ENCODE results near the gene CHRD. TPM values are rescaled to one million over a fixed set of nuclear protein-coding genes. Genes with fewer than 3 reads are reported as not detected.

CHRD gene
- total and polyA plus RNA-seq, 5 experiments from 2014 or later, result not detected

DNA sequence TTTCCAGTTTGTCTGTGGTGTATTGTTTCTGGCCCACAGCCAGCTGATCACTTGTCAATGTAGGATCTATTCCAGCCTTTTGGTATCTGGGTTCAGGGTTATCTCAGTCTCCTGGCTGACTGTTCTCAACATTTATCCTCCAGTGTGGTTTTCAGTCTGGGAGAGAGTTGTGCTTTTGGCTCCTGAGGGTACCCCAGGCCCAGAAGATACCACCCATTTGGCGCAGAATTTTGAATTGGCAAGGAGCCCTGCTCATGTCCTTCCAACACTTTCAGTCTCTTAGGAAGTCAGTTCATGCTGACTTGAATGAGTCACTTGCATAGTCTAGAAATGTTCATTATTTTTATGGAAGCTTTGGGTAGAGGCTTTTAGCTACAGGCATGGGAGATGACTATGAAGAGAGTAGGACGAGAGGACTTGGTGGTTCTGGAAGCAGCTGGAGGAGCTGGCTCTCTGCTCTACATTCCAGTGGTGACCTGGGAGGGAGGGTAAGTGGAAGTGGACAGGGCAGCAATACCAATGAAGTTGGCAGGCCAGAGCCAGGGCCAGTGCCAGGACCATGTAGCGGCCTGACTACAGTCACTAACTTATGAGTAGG lies 11.2 kb upstream of the CHRD start:
- Mint-ChIP-seq H3K27ac (peak overlapping the region in 1 of 10 donors; percentile 44), H3K4me3 (no peak overlapping the region), H3K9me3 (no peaks in the 10 kb centered on the region), H3K36me3 (peaks cover 0 to 48% (median 0%) of the 10 kb centered on the region in 3 donors), H3K27me3 (no peaks in the 10 kb centered on the region), H3K4me1 (peaks cover 19 to 30% (median 26%) of the 10 kb centered on the region in 4 donors)
- no peak for DNase-seq
- POLR2A ChIA-PET, result no interaction called here
- ATAC-seq, result no peak

DNA sequence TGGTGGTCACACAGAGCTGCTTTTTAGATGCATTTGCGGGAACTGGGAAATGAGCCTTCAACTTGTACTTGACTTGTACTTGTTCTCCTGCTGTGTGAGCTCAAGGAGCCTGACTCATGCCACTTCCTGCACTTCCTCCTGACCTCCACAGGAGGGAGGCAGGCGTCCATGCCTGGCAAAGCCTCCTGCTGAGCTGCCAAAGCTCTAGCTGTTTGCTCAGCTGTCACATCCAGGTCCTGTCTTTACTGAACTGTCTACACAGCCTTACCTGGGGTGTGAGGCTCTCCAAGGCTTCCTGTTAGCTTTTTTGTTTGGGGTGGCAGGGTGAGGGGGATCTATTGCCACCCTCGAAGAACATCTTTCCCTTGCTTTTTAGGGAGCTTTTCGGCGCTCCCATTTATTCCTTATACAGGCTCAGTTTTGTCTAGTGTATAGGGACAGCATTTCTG lies 8.3 kb upstream of the CHRD start:
- no peaks in the 10 kb centered on the region for H3K9me3 Mint-ChIP-seq
- H3K27ac Mint-ChIP-seq, result peak overlapping the region in 6 of 10 donors; percentile 21 to 78 (median 55)
- H3K4me1 Mint-ChIP-seq, result peaks cover 4 to 16% (median 11%) of the 10 kb centered on the region in 4 donors
- H3K4me3 Mint-ChIP-seq, result peak overlapping the region in 1 of 10 donors; percentile 58
- peaks cover under 1 to 9% (median 5%) of the 10 kb centered on the region in 5 donors for H3K27me3 Mint-ChIP-seq
- POLR2A ChIA-PET, result interaction anchor here (0.7 to 1.5 kb wide), 2 partner anchors 8 to 9 kb away, joined by 3 to 5 read pairs; partner anchors contain the start of genes CLCN2 and POLR2H
- DNase-seq, result peak; percentile 33 to 75 (median 50)
- peaks cover 0 to 33% (median 0%) of the 10 kb centered on the region in 3 donors for H3K36me3 Mint-ChIP-seq
- peak; percentile 97 to 98 for ATAC-seq

DNA sequence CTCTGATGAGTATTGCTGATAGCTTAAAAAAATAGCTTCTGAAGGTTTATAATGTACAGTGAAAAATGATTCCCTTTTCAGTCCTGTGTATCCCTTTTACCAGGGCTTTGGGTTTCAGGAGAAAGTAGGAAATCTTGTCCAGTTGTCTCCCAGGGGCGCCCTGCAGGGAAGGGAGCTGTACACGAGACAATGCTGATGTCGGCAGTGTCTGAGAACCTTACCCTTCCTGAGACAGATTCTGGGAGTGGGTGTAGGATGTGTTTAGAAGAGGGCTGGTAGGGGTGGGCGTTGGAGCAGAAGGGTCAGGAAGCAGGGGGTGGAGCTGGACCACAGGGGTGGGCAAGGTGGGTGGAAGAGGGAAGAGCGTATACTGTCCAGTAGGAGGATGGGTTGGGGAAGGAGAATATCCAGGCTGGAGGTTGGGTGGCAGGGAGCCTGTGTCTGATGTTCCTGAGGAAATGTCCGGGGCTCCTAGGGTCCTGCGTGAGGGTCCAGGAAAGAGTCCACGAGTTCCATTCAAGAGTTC lies 7.5 kb upstream of the CHRD start:
- Mint-ChIP-seq H3K4me3 (no peak overlapping the region), H3K27me3 (peaks cover 7 to 14% (median 10%) of the 10 kb centered on the region in 5 donors), H3K27ac (peak overlapping the region in 4 of 10 donors; percentile 59 to 78 (median 76)), H3K36me3 (peaks cover 0 to 25% (median 0%) of the 10 kb centered on the region in 3 donors), H3K9me3 (no peaks in the 10 kb centered on the region), H3K4me1 (peaks cover 5 to 13% (median 6%) of the 10 kb centered on the region in 4 donors)
- ATAC-seq (no peak), DNase-seq (no peak)
- POLR2A ChIA-PET, result interaction anchor here (0.7 to 1.5 kb wide), 2 partner anchors 9 to 10 kb away, joined by 3 to 5 read pairs; partner anchors contain the start of genes CLCN2 and POLR2H

DNA sequence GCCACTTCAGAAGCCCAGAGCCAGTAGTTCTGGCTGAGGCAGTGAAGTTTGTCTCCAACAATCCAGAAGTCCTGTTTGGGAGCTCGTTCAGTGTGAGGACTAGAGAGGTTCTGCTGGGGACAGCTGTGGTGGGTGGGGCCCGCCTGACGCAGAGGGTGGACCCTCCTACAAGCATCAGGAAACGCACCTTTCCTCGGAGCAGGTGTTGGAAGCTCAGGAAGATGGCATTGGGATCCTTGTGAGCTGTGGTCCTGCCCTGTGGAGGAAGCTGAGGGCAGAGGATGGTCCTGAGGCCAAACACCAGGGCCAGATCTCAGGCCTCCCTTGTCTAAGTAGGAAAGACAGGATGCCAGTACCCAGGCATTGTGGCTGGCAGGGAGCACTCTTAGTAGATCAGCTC lies 6.9 kb upstream of the CHRD start:
- Mint-ChIP-seq H3K4me1 (peaks cover 5 to 14% (median 11%) of the 10 kb centered on the region in 4 donors), H3K27ac (peak overlapping the region in 1 of 10 donors; percentile 77), H3K36me3 (peaks cover 0 to 20% (median 0%) of the 10 kb centered on the region in 3 donors), H3K27me3 (peaks cover 7 to 20% (median 14%) of the 10 kb centered on the region in 5 donors), H3K4me3 (no peak overlapping the region), H3K9me3 (no peaks in the 10 kb centered on the region)
- no peak for ATAC-seq
- POLR2A ChIA-PET, result interaction anchor here (1.0 to 1.5 kb wide), 2 partner anchors 11 to 193 kb away, joined by 3 to 5 read pairs; partner anchors contain the start of genes CLCN2 and POLR2H
- no peak for DNase-seq

DNA sequence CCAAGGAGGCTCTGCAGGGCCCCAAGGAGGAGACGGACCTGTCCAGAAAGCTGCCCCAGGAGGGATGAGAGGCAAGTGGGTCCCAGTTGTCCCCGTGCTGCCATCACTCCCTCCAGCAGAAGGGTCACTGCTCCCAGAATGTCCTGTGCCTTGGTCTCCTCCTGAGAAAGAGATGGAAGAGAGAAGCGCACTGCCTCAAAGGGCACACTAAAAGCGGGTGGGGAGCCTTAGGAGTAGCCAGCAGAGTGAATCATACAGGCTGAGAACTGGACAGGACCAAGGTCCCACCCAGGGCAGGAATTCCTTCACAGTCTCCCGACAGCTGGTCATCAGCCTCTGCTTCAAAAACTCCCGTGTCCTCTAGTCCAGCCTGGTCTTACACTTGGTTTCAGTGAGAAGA lies 6.4 kb upstream of the CHRD start:
- DNase-seq, result no peak
- Mint-ChIP-seq H3K4me1 (peaks cover 5 to 16% (median 12%) of the 10 kb centered on the region in 4 donors), H3K27me3 (peaks cover 8 to 24% (median 19%) of the 10 kb centered on the region in 5 donors), H3K27ac (no peak overlapping the region), H3K4me3 (no peak overlapping the region), H3K9me3 (no peaks in the 10 kb centered on the region), H3K36me3 (peaks cover 0 to 15% (median 0%) of the 10 kb centered on the region in 3 donors)
- POLR2A ChIA-PET, result interaction anchor here (1.0 kb wide), 1 partner anchor 193 kb away, joined by 3 read pairs; no protein-coding TSS in a partner anchor
- no peak for ATAC-seq

GRCh38 chr3:184375747-184376461 lies 4.0 kb upstream of the CHRD start:
- H3K4me1 Mint-ChIP-seq, result peaks cover 10 to 26% (median 15%) of the 10 kb centered on the region in 4 donors
- H3K36me3 Mint-ChIP-seq, result peaks cover 0 to 4% (median 0%) of the 10 kb centered on the region in 3 donors
- H3K9me3 Mint-ChIP-seq, result no peaks in the 10 kb centered on the region
- H3K4me3 Mint-ChIP-seq, result no peak overlapping the region
- ATAC-seq (no peak), DNase-seq (no peak)
- peaks cover 20 to 36% (median 34%) of the 10 kb centered on the region in 5 donors for H3K27me3 Mint-ChIP-seq
- H3K27ac Mint-ChIP-seq, result peak overlapping the region in 2 of 10 donors; percentile 53 to 57
- POLR2A ChIA-PET, result no interaction called here

- Mint-ChIP-seq H3K4me3 (peak overlapping the region in 1 of 10 donors; percentile 24), H3K27ac (no peak overlapping the region), H3K9me3 (no peaks in the 10 kb centered on the region), H3K4me1 (peaks cover 5 to 25% (median 13%) of the 10 kb centered on the region in 4 donors), H3K27me3 (peaks cover 20 to 49% (median 38%) of the 10 kb centered on the region in 5 donors), H3K36me3 (peaks cover 0 to 4% (median 0%) of the 10 kb centered on the region in 3 donors)
- POLR2A ChIA-PET, result interaction anchor here (0.7 kb wide), 1 partner anchor 18 kb away, joined by 3 read pairs; no protein-coding TSS in a partner anchor
- no peak for DNase-seq
- ATAC-seq, result no peak
Measured at GRCh38 chr3:184377374-184377773, 2.5 kb upstream of the CHRD start.

DNA sequence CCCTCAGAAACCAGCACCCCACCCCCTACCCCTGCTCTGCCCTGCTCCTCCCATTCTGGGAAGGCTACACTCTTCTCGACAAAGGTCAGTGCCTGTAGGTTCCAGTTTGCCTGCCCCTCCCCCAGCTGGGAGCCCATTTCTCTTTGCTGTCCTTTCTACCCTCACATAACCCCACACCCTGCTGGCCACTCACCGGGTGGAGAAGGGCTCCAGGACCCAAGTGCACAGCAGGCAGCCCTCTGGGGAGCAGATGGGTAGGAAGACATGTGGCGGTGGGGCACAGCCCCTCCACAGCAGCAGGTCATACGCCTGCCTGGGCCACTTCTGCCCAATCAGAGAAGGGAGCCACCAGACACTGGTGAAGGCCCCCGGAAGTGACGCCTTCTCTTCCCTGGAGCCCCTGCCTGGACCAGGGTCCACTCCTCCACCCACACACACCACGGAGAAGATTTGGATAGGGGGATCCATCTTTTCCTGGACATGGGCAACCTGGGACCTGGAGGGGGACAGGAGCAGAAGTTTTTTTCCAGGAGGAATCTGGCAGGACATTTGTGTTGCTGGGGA lies 1.9 kb upstream of the CHRD start, which contains the start of gene THPO:
TSS of gene THPO (minus strand) at position 326 of the 564 bp plus-strand sequence. CDS start 1,948 bp downstream, outside the sequence.
- DNase-seq (no peak), ATAC-seq (no peak)
- Mint-ChIP-seq H3K4me1 (peaks cover 7 to 25% (median 13%) of the 10 kb centered on the region in 4 donors), H3K36me3 (peaks cover 0 to 4% (median 0%) of the 10 kb centered on the region in 3 donors), H3K4me3 (peak within 1 kb of the TSS; percentile 42 to 81 (median 72)), H3K27ac (peak within 1 kb of the TSS in 4 of 10 donors; percentile 1 to 58 (median 41)), H3K9me3 (no peaks in the 10 kb centered on the region), H3K27me3 (peaks cover 20 to 54% (median 40%) of the 10 kb centered on the region in 5 donors)
- POLR2A ChIA-PET, result interaction anchor here (1.1 kb wide), 1 partner anchor 14 kb away, joined by 3 read pairs; no protein-coding TSS in a partner anchor

DNA sequence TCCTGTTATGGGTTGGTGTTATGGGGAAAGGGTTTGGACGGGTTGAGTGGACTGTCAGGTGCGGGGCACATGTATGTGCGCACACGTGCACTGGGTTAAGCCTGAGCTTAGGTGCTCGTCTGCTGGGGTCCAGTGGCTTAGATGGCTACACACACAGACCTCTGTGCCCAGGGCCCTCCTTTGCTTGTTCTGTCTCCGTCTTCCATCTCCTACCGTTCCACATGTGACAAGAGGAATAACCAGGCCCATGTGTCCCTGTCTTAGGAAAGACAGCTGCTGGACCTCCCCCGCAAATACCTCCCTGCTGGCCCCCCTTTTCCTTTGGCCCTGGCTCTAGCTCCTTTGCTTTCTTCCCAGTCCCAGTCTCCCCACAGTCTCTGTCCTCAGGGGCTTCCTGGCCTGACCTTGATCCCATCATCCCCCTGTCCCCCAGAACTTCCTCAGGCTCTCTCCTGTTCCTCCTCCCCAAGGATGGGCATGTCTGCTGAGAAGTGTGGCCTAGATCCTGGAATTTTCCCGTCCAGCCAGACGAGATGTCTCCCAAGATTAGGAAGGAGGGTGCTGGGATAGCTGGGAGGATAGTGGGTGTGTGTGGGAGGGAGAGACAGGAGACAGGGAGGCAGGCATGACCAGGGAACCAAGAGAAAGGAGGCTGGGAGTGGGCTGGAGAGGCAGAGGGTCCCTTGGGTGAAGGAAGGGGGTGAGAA lies 1.1 kb upstream of the CHRD start:
- Mint-ChIP-seq H3K27ac (peak overlapping the region in 3 of 10 donors; percentile 40 to 58 (median 42)), H3K4me1 (peaks cover 7 to 25% (median 13%) of the 10 kb centered on the region in 4 donors), H3K36me3 (peaks cover 0 to 4% (median 0%) of the 10 kb centered on the region in 3 donors), H3K27me3 (peaks cover 20 to 63% (median 41%) of the 10 kb centered on the region in 5 donors), H3K9me3 (no peaks in the 10 kb centered on the region), H3K4me3 (peak overlapping the region; percentile 53 to 81 (median 72))
- ATAC-seq (no peak), DNase-seq (no peak)
- POLR2A ChIA-PET, result interaction anchor here (1.1 kb wide), 1 partner anchor 15 kb away, joined by 3 read pairs; no protein-coding TSS in a partner anchor

GRCh38 chr3:184380185-184380626 lies 352 bp downstream of the CHRD start:
- peak overlapping the region in 1 of 10 donors; percentile 70 for H3K4me3 Mint-ChIP-seq
- peaks cover 7 to 25% (median 13%) of the 10 kb centered on the region in 4 donors for H3K4me1 Mint-ChIP-seq
- DNase-seq (peak in 2 of 10 donors; percentile 10), ATAC-seq (peak; percentile 37 to 54)
- no peak overlapping the region for H3K27ac Mint-ChIP-seq
- H3K36me3 Mint-ChIP-seq, result peaks cover 0 to 4% (median 0%) of the 10 kb centered on the region in 3 donors
- H3K27me3 Mint-ChIP-seq, result peaks cover 27 to 77% (median 46%) of the 10 kb centered on the region in 5 donors
- H3K9me3 Mint-ChIP-seq, result no peaks in the 10 kb centered on the region
- POLR2A ChIA-PET, result interaction anchor here (1.2 kb wide), 1 partner anchor 16 kb away, joined by 6 read pairs; no protein-coding TSS in a partner anchor

All from naive thymus-derived CD8-positive, alpha-beta T cell (primary cell).